NB4 (cell line): ENCODE measurements around the gene PSMB2.

Source experiments
- DNase-seq: peaks from one replicate; pipeline ENCODE4 v3.0.0; 2010; ENCODE audit warnings: low read depth
- H3K4me3 ChIP-seq: one replicate; pipeline ENCODE4 v1.5.1; 2011; ENCODE audit warnings: mild to moderate bottlenecking, low read depth, low read length, moderate library complexity
- MYC ChIP-seq: IDR thresholded peaks from 2 replicates; pipeline ENCODE4 v1.6.1; 2011; ENCODE audit warnings: low read depth, low read length
- POLR2A ChIP-seq: IDR thresholded peaks from 2 replicates; pipeline ENCODE4 v1.6.1; 2011; ENCODE audit warnings: mild to moderate bottlenecking; ENCODE audit not compliant: insufficient read length; ENCODE audit errors: extremely low read depth
- TF ChIP-seq, protein P1 (sequence below): IDR thresholded peaks from 2 replicates; pipeline ENCODE4 v1.6.1; 2011; ENCODE audit warnings: low read depth, low read length
- TF ChIP-seq, protein P2 (sequence below): IDR thresholded peaks from one replicate; pipeline ENCODE4 v1.5.1; 2012; ENCODE audit warnings: low read depth, low read length

The PSMB2 gene

DNA sequence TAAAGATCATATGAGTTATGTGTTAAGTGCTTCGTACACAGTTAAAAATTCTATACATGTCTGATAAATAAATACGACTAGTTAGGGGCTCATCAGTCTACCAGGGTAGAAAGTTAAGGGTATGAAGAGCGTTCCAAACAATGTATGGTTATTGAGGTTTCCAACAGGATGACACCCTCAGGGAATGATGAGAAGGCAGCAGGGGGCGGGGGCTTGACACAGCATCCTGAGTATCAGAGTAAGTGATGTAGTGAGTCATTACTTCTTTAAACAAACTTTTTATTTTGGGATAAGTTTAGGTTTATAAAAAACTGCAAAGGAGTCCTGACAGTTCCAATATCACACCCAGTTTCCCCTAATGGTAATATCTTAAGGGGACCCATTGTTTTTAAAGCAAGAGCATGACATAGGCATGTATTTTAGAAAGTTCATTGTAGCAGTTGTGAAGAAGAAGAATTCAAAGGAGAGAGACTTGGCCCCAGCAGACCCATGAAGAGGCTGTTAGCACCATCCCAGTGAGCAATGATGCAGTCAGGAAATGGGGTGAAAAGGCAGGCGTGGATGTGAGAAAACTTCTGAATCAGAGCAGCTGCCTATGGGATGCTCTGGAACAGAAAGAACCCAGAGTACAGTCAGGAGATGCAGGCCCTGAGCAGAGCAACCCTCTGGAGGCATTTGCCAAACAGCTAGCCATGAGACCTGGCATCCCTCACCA lies 15.0 kb upstream of the PSMB2 start:
- TF ChIP-seq MYC (no peak), POLR2A (no peak)
- TF ChIP-seq, protein P1, sequence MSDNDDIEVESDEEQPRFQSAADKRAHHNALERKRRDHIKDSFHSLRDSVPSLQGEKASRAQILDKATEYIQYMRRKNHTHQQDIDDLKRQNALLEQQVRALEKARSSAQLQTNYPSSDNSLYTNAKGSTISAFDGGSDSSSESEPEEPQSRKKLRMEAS: no peak
- TF ChIP-seq, protein P2, sequence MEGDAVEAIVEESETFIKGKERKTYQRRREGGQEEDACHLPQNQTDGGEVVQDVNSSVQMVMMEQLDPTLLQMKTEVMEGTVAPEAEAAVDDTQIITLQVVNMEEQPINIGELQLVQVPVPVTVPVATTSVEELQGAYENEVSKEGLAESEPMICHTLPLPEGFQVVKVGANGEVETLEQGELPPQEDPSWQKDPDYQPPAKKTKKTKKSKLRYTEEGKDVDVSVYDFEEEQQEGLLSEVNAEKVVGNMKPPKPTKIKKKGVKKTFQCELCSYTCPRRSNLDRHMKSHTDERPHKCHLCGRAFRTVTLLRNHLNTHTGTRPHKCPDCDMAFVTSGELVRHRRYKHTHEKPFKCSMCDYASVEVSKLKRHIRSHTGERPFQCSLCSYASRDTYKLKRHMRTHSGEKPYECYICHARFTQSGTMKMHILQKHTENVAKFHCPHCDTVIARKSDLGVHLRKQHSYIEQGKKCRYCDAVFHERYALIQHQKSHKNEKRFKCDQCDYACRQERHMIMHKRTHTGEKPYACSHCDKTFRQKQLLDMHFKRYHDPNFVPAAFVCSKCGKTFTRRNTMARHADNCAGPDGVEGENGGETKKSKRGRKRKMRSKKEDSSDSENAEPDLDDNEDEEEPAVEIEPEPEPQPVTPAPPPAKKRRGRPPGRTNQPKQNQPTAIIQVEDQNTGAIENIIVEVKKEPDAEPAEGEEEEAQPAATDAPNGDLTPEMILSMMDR: no peak
- no peak for DNase-seq
- no peak overlapping the region for H3K4me3 ChIP-seq

DNA sequence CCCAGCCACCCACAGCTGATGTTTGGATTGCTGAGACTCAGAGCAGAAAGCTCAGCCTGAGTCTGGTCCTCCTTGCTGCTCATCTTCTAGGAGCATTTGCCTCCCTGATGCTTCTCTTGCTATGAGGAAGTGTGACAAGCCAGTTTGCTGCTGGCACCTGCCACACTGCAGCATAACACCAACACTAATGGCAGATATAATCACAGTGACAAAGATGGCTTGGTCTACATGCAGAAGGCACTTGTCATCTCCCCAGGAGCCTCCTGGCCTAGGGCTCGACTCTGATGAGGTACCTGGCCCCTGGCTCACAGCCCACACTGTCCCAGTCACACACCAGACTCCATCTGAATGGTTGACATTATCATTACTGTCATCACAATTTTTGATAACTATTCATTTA lies 13.9 kb upstream of the PSMB2 start:
- TF ChIP-seq, protein P1: no peak
- TF ChIP-seq, protein P2: no peak
- no peak overlapping the region for H3K4me3 ChIP-seq
- DNase-seq: no peak

DNA sequence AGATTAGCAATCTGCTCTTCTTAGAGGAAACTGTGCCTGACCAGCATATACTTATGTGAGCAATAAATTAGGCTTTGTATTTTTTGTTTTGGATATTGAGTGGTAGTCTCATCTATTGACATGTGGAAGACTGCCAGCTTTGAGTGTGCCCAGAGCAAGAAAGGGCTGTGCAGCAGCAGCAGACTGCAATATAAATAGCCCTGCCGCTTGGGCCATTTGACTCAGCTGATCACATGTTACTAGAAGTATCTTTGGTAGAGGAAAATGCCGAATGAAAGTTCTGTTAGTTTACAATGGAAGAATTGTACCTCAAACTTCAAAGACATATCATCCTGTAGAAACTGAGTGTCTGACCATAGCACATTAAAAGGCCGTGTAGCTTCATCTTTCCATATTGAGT lies 9.1 kb upstream of the PSMB2 start:
- no peak for DNase-seq
- TF ChIP-seq, protein P2: no peak
- TF ChIP-seq POLR2A (no peak), MYC (no peak)
- TF ChIP-seq, protein P1: no peak
- H3K4me3 ChIP-seq: no peak overlapping the region

DNA sequence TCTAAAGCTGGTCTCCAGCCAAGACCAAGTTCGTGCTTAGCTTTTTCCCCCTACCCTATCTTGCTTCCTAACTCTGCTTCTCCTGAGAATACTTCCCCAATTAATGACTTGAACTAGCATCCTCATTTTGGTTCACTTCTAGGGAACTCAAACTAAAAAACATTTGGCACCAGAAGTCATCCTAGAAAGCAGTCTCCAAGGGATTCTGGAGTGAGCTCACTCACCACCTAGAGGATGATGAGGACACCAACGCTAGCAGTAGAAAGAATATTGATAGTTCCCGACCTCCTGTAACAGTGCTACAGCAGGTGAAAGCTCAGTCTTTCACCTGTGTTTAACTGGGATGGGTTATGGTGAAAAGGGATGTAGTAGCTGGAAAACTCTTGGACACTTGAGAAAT lies 4.7 kb upstream of the PSMB2 start:
- DNase-seq: peak; percentile 34
- no peak overlapping the region for H3K4me3 ChIP-seq
- TF ChIP-seq, protein P2: peak; percentile 20
- no peak for TF ChIP-seq MYC

DNA sequence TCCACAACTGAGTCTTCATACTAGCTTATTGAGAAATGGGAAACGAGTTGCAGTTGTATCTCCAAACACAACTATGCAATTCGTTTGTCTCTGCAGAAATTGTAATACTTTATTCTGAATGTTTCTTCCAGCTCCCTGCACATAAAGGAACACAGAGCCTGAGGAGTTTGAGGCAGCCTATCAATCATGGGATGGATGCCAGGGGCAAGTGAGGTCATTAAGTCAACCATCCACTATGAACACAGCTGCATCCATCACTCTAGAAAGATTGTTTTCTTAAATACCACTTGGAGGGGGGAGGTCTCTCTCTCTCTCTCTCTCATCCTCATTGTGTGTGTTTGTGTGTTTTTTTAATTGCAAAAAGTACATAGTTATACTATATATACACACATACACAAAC lies 2.9 kb upstream of the PSMB2 start:
- no peak for DNase-seq
- no peak overlapping the region for H3K4me3 ChIP-seq
- no peak for TF ChIP-seq POLR2A
- TF ChIP-seq, protein P1: no peak
- TF ChIP-seq, protein P2: no peak
- TF ChIP-seq MYC: no peak

DNA sequence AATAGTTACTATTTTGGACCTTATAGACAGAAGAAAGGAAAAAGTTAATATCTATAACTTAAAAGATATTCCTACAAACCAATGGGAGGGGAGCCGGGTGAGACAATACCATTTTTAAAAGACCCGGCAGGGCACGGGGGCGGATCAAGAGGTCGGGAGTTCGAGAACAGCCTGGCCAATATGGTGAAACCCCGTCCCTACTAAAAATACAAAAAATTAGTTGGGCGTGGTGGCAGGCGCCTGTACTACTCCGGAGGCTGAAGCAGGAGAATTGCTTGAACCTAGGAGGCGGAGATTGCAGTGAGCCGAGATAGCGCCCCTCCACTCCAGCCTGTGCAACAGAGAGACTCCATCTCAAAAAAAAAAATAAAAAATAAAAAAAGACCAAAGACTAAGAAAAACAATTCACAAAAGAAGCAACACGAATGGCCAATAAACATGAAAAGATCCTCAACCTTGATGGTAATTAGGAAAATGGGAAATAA lies 1.2 kb upstream of the PSMB2 start:
- peak; percentile 16 for DNase-seq
- H3K4me3 ChIP-seq: peak overlapping the region; percentile 95
- TF ChIP-seq, protein P1: no peak
- TF ChIP-seq POLR2A (no peak), MYC (no peak)
- TF ChIP-seq, protein P2: no peak
